Astrocyte (in vitro differentiated cells and primary cell): ENCODE results near the gene PPM1B.

Experiments used
- CTCF ChIP-seq: IDR thresholded peaks from 2 replicates; pipeline ENCODE4 v1.5.1; 2011; ENCODE audit warnings: low read depth, mild to moderate bottlenecking, inconsistent platforms, low read length, moderate library complexity; ENCODE audit not compliant: insufficient read depth
- EZH2 ChIP-seq: IDR thresholded peaks from 2 replicates; pipeline ENCODE4 v1.6.1; 2012; ENCODE audit warnings: mild to moderate bottlenecking, low read length, inconsistent platforms; ENCODE audit not compliant: insufficient read depth

DNA sequence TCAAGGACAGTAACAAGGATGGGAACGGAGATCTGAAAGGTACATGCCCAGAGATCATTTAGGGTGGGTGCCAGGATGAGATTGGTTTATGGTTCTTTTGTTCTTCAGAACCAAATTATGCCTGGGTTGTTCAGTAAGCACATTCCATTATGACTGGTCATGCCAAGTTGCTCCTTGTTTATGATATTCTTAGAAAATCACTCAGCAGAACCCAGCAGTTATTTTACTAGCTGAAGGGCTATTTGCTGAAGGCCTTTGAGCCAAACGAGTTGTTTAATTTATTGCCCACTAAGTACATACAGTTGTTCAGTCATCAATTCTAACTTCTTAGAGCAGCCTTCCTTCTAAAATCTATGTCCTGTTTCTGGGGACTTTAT is 107.2 kb downstream of the PPM1B start:
- TF ChIP-seq CTCF (no peak), EZH2 (no peak)
